Cardiac fibroblast (primary cell): ENCODE measurements around the gene VMP1.
"Not testable (repeated sequence)": the region's sequence is repeated elsewhere in the genome, so short reads cannot be mapped to it uniquely, and the experiment has no call there.

Experiments used
- DNase-seq, 2 donors: peaks; one replicate each; pipeline versions ENCODE4 v3.0.0 to v3.0.0-alpha.2; 2010; ENCODE audit warnings: low read depth in 2 of 2
- H3K4me3 ChIP-seq, 2 donors: replicated peaks in 1 of 2; 1 replicate in 1 of 2; 2 replicates in 1 of 2; pipeline ENCODE4 v1.5.1; 2011; ENCODE audit warnings: low read depth in 2 of 2, low read length in 2 of 2, mild to moderate bottlenecking in 2 of 2, moderate library complexity in 1 of 2
- CTCF ChIP-seq: IDR thresholded peaks from one replicate; pipeline ENCODE4 v1.5.1; 2011; ENCODE audit warnings: low read depth, mild to moderate bottlenecking, low read length, inconsistent platforms

Gene VMP1

GRCh38 chr17:59858932-59859331 is 151.5 kb downstream of the VMP1 start:
- H3K4me3 ChIP-seq, result no peak overlapping the region
- no peak for DNase-seq
- TF ChIP-seq CTCF, result no peak

- peak; percentile 81 to 84 for DNase-seq
- H3K4me3 ChIP-seq, result no peak overlapping the region
These were observed 152.1 kb downstream of the VMP1 start for GRCh38 chr17:59859444-59860025.

GRCh38 chr17:59863616-59864015 is 156.2 kb downstream of the VMP1 start:
- H3K4me3 ChIP-seq, result no peak overlapping the region
- peak; percentile 26 to 45 for DNase-seq
- TF ChIP-seq CTCF, result no peak

More at GRCh38 chr17:59859444-59860025, 152.1 kb downstream of the VMP1 start:
- peak; percentile 52 for TF ChIP-seq CTCF

- no peak for DNase-seq
- no peak for TF ChIP-seq CTCF
- H3K4me3 ChIP-seq, result no peak overlapping the region
These were observed 162.4 kb downstream of the VMP1 start for GRCh38 chr17:59869941-59870218.

DNA sequence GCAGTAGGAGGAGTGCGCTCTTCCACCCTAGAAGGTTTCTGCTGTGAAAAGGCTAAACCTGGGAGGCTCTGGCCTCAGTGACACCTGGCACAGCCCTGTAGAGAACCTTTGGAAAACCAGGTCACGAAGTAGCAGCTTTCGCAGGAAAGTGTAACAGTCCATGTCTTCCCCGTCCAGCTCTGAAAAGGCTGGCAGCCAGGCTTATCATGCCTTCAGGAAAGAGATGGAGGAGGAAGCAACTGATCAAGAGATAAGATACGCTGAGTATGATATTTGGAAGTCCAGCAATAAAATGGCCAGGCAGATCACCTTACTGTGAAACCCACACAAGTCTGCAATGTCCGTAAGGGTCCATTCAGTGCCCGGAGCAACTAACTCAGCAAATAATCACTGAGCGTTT is 163.0 kb downstream of the VMP1 start:
- no peak for TF ChIP-seq CTCF
- H3K4me3 ChIP-seq, result no peak overlapping the region
- no peak for DNase-seq

- no peak for TF ChIP-seq CTCF
- H3K4me3 ChIP-seq, result no peak overlapping the region
- no peak for DNase-seq
These were observed 164.9 kb downstream of the VMP1 start for GRCh38 chr17:59872351-59872750.

DNA sequence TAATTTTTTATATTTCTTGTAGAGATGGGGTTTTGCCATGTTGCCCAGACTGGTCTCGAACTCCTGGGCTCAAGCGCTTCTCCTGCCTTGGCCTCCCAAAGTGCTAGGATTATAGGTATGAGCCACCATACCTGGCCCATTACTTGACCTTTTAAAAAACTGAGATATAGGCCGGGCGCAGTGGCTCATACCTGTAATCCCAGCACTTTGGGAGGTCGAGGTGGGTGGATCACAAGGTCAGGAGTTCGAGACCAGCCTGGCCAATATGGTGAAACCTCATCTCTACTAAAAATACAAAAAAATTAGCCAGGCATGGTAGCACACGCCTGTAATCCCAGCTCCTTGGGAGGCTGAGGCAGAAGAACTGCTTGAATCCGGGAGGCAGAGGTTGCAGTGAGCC is 166.0 kb downstream of the VMP1 start:
- not testable (repeated sequence) for H3K4me3 ChIP-seq, DNase-seq
